GM19240 (cell line): Measurements from ENCODE around the gene INKA2.
A peak's percentile ranks its signal among the peaks of the same experiment; 100 is the strongest.

Experiments
- DNase-seq: peaks from one replicate; pipeline ENCODE4 v3.0.0; 2011; ENCODE audit warnings: low spot score; ENCODE audit not compliant: insufficient read length

Gene INKA2

DNA sequence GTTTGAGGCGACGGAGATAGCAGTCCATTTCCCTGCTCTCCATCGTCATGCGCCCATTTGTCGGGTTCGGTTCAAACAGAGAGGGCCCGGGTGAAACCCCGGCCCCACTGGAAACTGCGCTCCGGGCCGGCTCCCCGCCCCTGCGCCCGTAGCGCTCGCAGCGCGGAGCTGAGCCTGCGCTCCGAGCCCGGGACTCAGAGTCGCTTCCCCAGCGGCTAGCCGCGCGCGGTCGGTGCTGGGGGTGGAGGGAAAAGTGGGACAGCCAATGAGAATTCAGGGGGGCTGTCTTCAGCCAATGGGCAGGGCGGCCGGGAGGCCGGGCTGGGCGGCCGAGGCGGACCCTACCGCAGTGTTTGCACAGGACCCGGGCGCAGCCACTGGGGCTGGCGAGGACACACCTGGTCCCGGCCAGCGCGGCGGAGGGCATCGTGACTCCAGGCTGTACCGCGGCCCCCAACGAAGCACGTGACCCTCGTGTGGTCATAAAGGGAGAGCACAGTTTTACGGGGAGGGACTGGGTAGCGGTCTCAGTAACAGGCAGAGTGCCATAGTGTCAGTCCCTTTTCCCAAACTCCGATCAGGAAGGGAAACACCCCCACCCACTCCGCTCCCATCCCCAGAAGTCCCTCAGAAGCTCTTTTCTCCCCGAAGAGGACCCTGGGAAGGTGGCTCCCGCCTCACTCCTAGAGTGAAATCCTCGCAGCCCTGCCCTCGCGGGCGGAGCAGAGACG is at the start of gene INKA2:
TSS of gene INKA2 (minus strand) at position 202 of the 731 bp plus-strand sequence. CDS start at position 49, 153 bp downstream.
- DNase-seq = peak; percentile 59

GRCh38 chr1:111786669-111787207 is 47.5 kb upstream of the INKA2 start:
- no peak for DNase-seq

DNA sequence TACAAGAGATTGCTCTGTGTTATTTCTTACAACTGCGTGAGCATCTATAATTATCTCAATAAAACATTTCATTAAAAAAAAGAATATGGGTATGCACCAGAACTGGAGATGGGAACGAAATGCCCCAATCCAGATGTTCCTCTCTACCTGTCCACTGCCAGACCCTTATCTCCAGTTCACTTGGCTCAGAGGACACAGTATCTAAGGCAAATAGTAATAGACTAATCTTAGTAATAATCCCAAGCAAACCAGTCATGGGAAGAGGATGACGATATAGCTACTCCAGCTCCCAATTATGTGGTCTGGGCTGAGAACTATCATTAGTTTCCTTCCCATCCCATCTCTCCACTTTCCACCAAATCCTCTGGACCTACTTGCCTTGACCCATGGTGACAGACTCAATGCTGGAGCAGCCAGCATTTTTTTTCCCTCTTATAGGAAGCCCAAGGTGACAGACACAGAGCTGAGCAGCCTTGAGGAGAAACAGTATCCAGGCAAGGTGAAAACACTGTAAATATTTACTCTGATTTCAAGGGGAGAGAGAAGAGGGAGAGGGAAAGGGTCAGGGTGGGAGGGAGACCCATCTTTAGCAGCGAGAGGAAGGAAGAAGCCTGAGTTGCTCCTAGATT is 45.2 kb upstream of the INKA2 start:
- no peak for DNase-seq

DNA sequence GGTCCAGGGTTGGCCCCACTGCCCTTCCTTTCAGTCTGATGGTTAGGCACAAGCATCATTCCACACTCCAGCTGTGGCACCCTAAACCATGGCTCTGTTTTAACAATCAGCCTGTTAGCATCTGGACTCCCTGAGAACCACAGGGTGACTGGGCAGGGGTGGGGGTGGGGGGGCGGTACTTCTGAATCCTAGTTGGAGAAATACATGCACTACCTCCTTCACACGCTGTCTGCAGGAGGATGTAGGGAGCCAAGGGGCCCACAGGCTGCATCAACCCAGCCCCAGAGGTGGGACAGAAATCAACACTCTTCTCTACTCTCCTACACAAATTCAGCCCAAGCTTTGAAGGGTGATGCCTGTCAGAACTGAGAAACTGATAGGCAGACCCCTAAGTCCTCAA is 40.4 kb upstream of the INKA2 start:
- no peak for DNase-seq

GRCh38 chr1:111778541-111779051 is 39.4 kb upstream of the INKA2 start:
- DNase-seq = no peak

DNA sequence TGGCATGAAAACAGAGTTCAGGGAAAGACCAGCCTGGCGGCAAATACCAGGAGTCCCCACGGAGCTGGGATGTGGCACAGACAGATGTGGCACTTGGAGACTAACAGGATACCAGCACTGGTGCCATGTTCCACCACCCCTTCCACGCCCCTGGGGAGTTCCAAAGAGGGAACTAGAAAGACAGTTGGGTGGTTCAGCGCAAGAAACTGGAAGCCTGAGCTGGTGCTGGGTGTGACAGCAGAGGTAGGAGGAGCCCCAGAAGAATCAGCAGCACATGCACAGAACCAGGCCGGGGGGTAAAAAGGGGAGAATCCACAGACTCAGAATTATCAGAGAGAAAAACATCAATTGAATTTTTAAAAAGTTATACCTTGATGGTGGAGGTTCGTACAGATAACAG is 38.9 kb upstream of the INKA2 start:
- DNase-seq = no peak

GRCh38 chr1:111777301-111777700 is 38.1 kb upstream of the INKA2 start:
- DNase-seq = no peak

- no peak for DNase-seq
Measured at GRCh38 chr1:111776861-111777260, 37.7 kb upstream of the INKA2 start.

DNA sequence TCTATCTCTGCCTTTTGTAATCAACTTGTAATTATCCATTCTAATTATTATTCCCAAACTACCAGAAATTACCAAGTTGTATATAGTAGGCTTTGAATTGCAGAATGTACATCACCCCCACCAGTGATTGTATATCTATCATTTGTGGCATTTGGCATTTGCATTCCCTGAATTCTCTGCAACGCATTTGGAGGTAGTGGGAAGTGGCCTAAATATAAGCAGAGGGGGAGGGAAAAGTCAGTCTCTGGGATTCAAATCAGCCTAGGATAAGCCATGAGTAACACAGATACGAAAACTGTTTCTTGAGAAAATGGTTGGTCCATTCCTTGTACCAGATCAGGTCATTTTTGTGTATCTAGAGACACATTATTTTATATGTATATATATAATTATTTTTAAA is 37.2 kb upstream of the INKA2 start:
- DNase-seq = no peak

- no peak for DNase-seq
Measured at GRCh38 chr1:111775966-111776365, 36.8 kb upstream of the INKA2 start.

DNA sequence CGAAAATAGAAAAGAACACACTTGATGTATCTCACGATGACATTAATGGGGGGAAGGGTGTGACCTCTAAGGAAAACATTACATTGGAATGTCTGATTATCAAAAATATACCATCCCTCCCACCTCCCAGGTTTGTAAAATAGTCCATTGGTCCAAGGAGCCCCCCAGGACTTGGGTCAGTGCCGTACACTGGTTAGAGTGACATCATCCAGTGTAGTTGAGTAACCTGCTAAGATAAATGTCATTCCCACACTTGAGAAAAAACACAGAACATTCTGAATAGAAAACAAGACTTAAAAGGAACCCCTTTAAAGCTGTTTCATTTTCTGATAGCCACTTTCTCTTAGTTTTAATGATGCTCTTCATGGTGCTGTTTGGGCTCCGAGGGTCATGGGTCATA is 31.7 kb upstream of the INKA2 start:
- no peak for DNase-seq

- peak; percentile 21 for DNase-seq
Measured at GRCh38 chr1:111769517-111770146, 30.4 kb upstream of the INKA2 start.

DNA sequence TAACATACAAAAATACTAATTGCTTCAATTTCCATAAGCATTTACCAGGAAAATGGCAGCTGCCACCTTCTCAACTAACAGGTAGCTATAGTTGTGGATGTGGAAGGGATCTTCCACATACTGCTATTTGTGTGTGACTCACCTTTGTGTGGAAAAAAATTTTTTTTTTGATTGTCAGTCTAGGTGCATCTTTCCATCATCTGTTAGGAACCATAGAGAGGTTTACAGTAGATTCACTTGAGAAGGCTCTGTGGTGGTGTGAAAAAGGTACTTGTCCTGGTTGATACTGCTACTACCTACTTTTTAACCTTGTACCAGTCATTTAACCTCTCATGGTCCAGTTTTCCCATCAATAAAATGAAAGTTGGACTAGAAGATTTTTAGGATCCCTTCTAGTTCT is 29.4 kb upstream of the INKA2 start:
- DNase-seq = no peak

DNA sequence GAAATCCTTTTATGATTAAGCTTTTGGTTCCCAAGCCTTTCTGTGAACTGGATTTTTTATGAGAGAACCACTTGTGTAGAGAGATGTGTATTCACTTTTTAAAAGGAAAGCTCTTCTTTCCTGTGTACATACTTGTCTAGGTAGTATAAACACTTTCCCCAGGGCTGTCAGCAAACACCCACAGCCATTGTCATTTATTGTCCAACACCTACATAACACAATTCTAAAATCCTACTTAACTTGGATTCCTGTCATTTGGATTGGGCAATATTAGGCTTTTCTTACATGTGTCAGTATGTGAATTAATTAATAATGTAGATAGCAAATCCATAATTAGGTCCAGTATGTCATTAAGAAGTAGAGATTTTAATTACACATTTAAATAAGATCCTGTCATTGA is 28.8 kb upstream of the INKA2 start:
- no peak for DNase-seq

DNA sequence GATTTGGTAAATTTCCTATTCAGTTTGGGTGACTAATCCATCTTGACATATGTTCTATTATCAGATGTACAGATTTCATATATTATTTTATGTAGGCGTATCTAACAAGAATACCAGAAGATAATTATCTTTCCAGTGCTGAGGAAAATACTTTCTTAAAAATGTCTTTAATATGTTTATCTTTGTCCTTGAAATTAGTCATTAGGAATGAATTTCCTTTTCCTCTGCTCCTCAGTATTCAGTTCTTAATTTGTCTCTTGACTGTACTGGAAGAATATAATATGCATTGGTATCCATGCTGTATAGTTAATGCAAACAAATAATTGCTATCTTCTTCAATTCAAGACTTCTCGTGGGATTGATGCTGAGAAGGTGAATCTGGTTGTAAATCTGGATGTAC is 23.1 kb upstream of the INKA2 start:
- no peak for DNase-seq

GRCh38 chr1:111761717-111762116 is 22.5 kb upstream of the INKA2 start:
- DNase-seq = no peak

DNA sequence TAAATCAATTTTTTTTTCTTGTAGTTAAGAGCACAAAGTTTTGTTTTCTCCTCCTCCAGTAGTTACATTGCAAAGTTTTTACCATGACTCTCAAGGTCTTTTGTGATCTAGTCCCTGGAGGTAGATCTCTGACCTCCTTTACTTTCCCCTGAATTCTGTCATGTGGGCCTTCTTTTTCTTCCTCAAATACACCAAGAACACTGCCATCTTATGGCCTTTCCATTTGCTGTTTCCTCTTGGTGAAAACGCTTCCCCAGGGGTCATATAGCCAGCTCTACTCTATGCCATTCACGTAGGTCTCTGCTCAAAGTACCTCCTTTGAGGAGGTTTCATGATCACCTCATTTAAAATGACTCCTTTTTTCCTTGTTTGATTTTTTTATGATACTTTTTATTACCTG is 19.2 kb upstream of the INKA2 start:
- no peak for DNase-seq

GRCh38 chr1:111756124-111756513 is 16.9 kb upstream of the INKA2 start:
- DNase-seq = no peak

GRCh38 chr1:111755331-111756123 is 16.3 kb upstream of the INKA2 start, which contains the start of gene DDX20:
Gene DDX20, plus strand, starts transcription at chr1:111755901. Its CDS starts 24 bp downstream, at chr1:111755925.
- DNase-seq = peak; percentile 86

DNA sequence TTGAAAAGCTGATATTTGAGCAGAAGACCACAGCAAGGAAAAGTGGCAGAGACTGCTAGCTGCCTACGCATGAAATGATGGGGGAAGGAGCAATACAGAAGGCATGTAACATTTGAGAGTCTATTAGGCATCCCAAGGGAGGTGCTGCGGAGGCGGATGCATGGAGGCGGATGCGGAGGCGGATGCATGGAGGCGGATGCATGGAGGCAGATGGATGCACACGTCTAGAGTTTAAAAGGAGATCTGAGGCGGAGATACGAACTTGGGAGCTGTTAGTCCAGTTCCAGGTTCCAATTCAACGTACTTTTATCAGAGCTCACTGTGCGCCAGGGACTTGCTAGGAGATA is 15.8 kb upstream of the INKA2 start:
- no peak for DNase-seq

GRCh38 chr1:111751906-111752575 is 12.8 kb upstream of the INKA2 start:
- DNase-seq = no peak
